Neural progenitor cell (in vitro differentiated cells): ENCODE measurements around the gene ZKSCAN1.
"Not testable (repeated sequence)": the region's sequence is repeated elsewhere in the genome, so short reads cannot be mapped to it uniquely, and the experiment has no call there.

ENCODE experiments used
- EZH2phosphoT487 ChIP-seq: fragments of 200-600 bp; sonication (generic); IDR thresholded peaks from 2 replicates; pipeline ENCODE4 v1.6.1; 2017; ENCODE audit warnings: antibody characterized with exemption
- TF ChIP-seq, protein P1 (sequence below): fragments of 200-600 bp; sonication (generic); IDR thresholded peaks from 2 replicates; pipeline ENCODE4 v1.5.1; 2017; ENCODE audit warnings: antibody characterized with exemption, mild to moderate bottlenecking

DNA sequence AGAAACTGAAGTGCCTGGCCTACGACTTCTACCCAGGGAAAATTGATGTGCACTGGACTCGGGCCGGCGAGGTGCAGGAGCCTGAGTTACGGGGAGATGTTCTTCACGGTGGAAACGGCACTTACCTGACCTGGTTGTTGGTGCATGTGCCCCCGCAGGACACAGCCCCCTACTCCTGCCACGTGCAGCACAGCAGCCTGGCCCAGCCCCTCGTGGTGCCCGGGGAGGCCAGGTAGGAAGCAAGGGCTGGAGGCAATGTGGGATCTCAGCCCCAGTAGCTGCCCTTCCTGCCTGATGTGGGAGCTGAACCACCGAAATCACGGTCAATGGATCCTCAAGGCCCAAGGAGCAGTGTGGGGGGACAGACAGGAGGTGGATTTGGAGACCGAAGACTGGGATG lies 28.1 kb upstream of the ZKSCAN1 start:
- TF ChIP-seq, protein P1, sequence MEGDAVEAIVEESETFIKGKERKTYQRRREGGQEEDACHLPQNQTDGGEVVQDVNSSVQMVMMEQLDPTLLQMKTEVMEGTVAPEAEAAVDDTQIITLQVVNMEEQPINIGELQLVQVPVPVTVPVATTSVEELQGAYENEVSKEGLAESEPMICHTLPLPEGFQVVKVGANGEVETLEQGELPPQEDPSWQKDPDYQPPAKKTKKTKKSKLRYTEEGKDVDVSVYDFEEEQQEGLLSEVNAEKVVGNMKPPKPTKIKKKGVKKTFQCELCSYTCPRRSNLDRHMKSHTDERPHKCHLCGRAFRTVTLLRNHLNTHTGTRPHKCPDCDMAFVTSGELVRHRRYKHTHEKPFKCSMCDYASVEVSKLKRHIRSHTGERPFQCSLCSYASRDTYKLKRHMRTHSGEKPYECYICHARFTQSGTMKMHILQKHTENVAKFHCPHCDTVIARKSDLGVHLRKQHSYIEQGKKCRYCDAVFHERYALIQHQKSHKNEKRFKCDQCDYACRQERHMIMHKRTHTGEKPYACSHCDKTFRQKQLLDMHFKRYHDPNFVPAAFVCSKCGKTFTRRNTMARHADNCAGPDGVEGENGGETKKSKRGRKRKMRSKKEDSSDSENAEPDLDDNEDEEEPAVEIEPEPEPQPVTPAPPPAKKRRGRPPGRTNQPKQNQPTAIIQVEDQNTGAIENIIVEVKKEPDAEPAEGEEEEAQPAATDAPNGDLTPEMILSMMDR, result not testable (repeated sequence)
- not testable (repeated sequence) for TF ChIP-seq EZH2phosphoT487
